ENCODE results near the gene TRIOBP.
"Not testable (repeated sequence)": the region's sequence is repeated elsewhere in the genome, so short reads cannot be mapped to it uniquely, and the experiment has no call there.

Gene TRIOBP

GRCh38 chr22:37714634-37715033, 17.8 kb downstream of the TRIOBP start:
- Histone ChIP-seq H3K4me3 (ENCODE audit: low read length) (no peak overlapping the region), H3K4me1 (ENCODE audit: control insufficient read depth, insufficient read depth, low read length) (no peaks in the 10 kb centered on the region; the same call in 1 of the 2 replicates), H3K27me3 (ENCODE audit: control insufficient read depth, insufficient read depth, low read length) (no peaks in the 10 kb centered on the region), H3K36me3 (ENCODE audit: control insufficient read depth, insufficient read depth, low read length) (peaks cover 22% of the 10 kb centered on the region), H3K27ac (ENCODE audit: low read length) (no peak overlapping the region), H3K9me3 (ENCODE audit: control insufficient read depth, insufficient read depth, low read length) (no peaks in the 10 kb centered on the region)
- DNase-seq (ENCODE audit: low read depth, low spot score) = no peak
- no CpG with 5 or more reads among the region's 2 CpGs for WGBS (ENCODE audit: insufficient coverage, insufficient read length)

- no peak for DNase-seq (ENCODE audit: low read depth, low spot score)
- no peak overlapping the region for H3K4me3 ChIP-seq (ENCODE audit: low read length)
- WGBS (ENCODE audit: insufficient coverage, insufficient read length) = no CpG with 5 or more reads among the region's 7 CpGs
- H3K9me3 ChIP-seq (ENCODE audit: control insufficient read depth, insufficient read depth, low read length) = no peaks in the 10 kb centered on the region
- H3K27ac ChIP-seq (ENCODE audit: low read length) = no peak overlapping the region
- H3K36me3 ChIP-seq (ENCODE audit: control insufficient read depth, insufficient read depth, low read length) = peaks cover 15% of the 10 kb centered on the region
- no peaks in the 10 kb centered on the region; the same call in 1 of the 2 replicates for H3K4me1 ChIP-seq (ENCODE audit: control insufficient read depth, insufficient read depth, low read length)
- H3K27me3 ChIP-seq (ENCODE audit: control insufficient read depth, insufficient read depth, low read length) = no peaks in the 10 kb centered on the region
Observed at GRCh38 chr22:37715760-37716159, 18.9 kb downstream of the TRIOBP start.

- WGBS (ENCODE audit: insufficient coverage, insufficient read length) = no CpG with 5 or more reads among the region's 9 CpGs
- Histone ChIP-seq H3K27me3 (ENCODE audit: control insufficient read depth, insufficient read depth, low read length) (no peaks in the 10 kb centered on the region), H3K27ac (ENCODE audit: low read length) (no peak overlapping the region), H3K4me3 (ENCODE audit: low read length) (no peak overlapping the region), H3K36me3 (ENCODE audit: control insufficient read depth, insufficient read depth, low read length) (peaks cover 15% of the 10 kb centered on the region), H3K4me1 (ENCODE audit: control insufficient read depth, insufficient read depth, low read length) (no peaks in the 10 kb centered on the region; the same call in 1 of the 2 replicates), H3K9me3 (ENCODE audit: control insufficient read depth, insufficient read depth, low read length) (no peaks in the 10 kb centered on the region)
- no peak for DNase-seq (ENCODE audit: low read depth, low spot score)
Observed at GRCh38 chr22:37716708-37717107, 19.9 kb downstream of the TRIOBP start.

GRCh38 chr22:37717235-37717634, 20.4 kb downstream of the TRIOBP start:
- H3K4me1 ChIP-seq (ENCODE audit: control insufficient read depth, insufficient read depth, low read length); H3K4me3 ChIP-seq (ENCODE audit: low read length); H3K9me3 ChIP-seq (ENCODE audit: control insufficient read depth, insufficient read depth, low read length); DNase-seq (ENCODE audit: low read depth, low spot score); H3K27ac ChIP-seq (ENCODE audit: low read length); H3K27me3 ChIP-seq (ENCODE audit: control insufficient read depth, insufficient read depth, low read length): not testable (repeated sequence)
- WGBS (ENCODE audit: insufficient coverage, insufficient read length) = no CpG with 5 or more reads among the region's 7 CpGs
- H3K36me3 ChIP-seq (ENCODE audit: control insufficient read depth, insufficient read depth, low read length) = peaks cover 15% of the 10 kb centered on the region

- not testable (repeated sequence) for H3K4me3 ChIP-seq (ENCODE audit: low read length); DNase-seq (ENCODE audit: low read depth, low spot score); H3K27me3 ChIP-seq (ENCODE audit: control insufficient read depth, insufficient read depth, low read length); H3K9me3 ChIP-seq (ENCODE audit: control insufficient read depth, insufficient read depth, low read length); H3K4me1 ChIP-seq (ENCODE audit: control insufficient read depth, insufficient read depth, low read length); H3K27ac ChIP-seq (ENCODE audit: low read length)
- no CpG with 5 or more reads among the region's 38 CpGs for WGBS (ENCODE audit: insufficient coverage, insufficient read length)
- peaks cover 17% of the 10 kb centered on the region for H3K36me3 ChIP-seq (ENCODE audit: control insufficient read depth, insufficient read depth, low read length)
Observed at GRCh38 chr22:37717746-37718305, 21.0 kb downstream of the TRIOBP start.

- Histone ChIP-seq H3K36me3 (ENCODE audit: control insufficient read depth, insufficient read depth, low read length) (peaks cover 13% of the 10 kb centered on the region), H3K27ac (ENCODE audit: low read length) (no peak overlapping the region), H3K4me3 (ENCODE audit: low read length) (no peak overlapping the region), H3K9me3 (ENCODE audit: control insufficient read depth, insufficient read depth, low read length) (no peaks in the 10 kb centered on the region), H3K4me1 (ENCODE audit: control insufficient read depth, insufficient read depth, low read length) (no peaks in the 10 kb centered on the region), H3K27me3 (ENCODE audit: control insufficient read depth, insufficient read depth, low read length) (no peaks in the 10 kb centered on the region)
- DNase-seq (ENCODE audit: low read depth, low spot score) = no peak
- WGBS (ENCODE audit: insufficient coverage, insufficient read length) = no CpG with 5 or more reads among the region's 25 CpGs
Observed at GRCh38 chr22:37725551-37726240, 28.8 kb downstream of the TRIOBP start.

GRCh38 chr22:37726241-37726887, 29.5 kb downstream of the TRIOBP start:
- DNase-seq (ENCODE audit: low read depth, low spot score) = no peak
- Histone ChIP-seq H3K4me1 (ENCODE audit: control insufficient read depth, insufficient read depth, low read length) (no peaks in the 10 kb centered on the region), H3K9me3 (ENCODE audit: control insufficient read depth, insufficient read depth, low read length) (no peaks in the 10 kb centered on the region), H3K27me3 (ENCODE audit: control insufficient read depth, insufficient read depth, low read length) (no peaks in the 10 kb centered on the region), H3K27ac (ENCODE audit: low read length) (no peak overlapping the region), H3K4me3 (ENCODE audit: low read length) (no peak overlapping the region), H3K36me3 (ENCODE audit: control insufficient read depth, insufficient read depth, low read length) (peaks cover 13% of the 10 kb centered on the region)
- WGBS (ENCODE audit: insufficient coverage, insufficient read length) = no CpG with 5 or more reads among the region's 20 CpGs

- Histone ChIP-seq H3K9me3 (ENCODE audit: control insufficient read depth, insufficient read depth, low read length) (no peaks in the 10 kb centered on the region), H3K27me3 (ENCODE audit: control insufficient read depth, insufficient read depth, low read length) (no peaks in the 10 kb centered on the region), H3K4me3 (ENCODE audit: low read length) (no peak overlapping the region), H3K4me1 (ENCODE audit: control insufficient read depth, insufficient read depth, low read length) (no peaks in the 10 kb centered on the region; the same call in 1 of the 2 replicates), H3K36me3 (ENCODE audit: control insufficient read depth, insufficient read depth, low read length) (peaks cover 3% of the 10 kb centered on the region), H3K27ac (ENCODE audit: low read length) (no peak overlapping the region)
- no peak for DNase-seq (ENCODE audit: low read depth, low spot score)
- no CpG with 5 or more reads among the region's 1 CpG for WGBS (ENCODE audit: insufficient coverage, insufficient read length)
Observed at GRCh38 chr22:37728620-37729019, 31.8 kb downstream of the TRIOBP start.

GRCh38 chr22:37731804-37732471, 35.1 kb downstream of the TRIOBP start:
- Histone ChIP-seq H3K36me3 (ENCODE audit: control insufficient read depth, insufficient read depth, low read length) (peaks cover 3% of the 10 kb centered on the region; the same call in 1 of the 2 replicates), H3K27me3 (ENCODE audit: control insufficient read depth, insufficient read depth, low read length) (peaks cover 1% of the 10 kb centered on the region; the same call in 1 of the 2 replicates), H3K9me3 (ENCODE audit: control insufficient read depth, insufficient read depth, low read length) (no peaks in the 10 kb centered on the region), H3K4me3 (ENCODE audit: low read length) (no peak overlapping the region), H3K27ac (ENCODE audit: low read length) (no peak overlapping the region), H3K4me1 (ENCODE audit: control insufficient read depth, insufficient read depth, low read length) (no peaks in the 10 kb centered on the region; the same call in 1 of the 2 replicates)
- DNase-seq (ENCODE audit: low read depth, low spot score) = no peak
- WGBS (ENCODE audit: insufficient coverage, insufficient read length) = no CpG with 5 or more reads among the region's 13 CpGs
